WTC11 (cell line): ENCODE measurements around the gene KLF13.

ENCODE experiments used
- CTCF ChIP-seq: fragments of 200-600 bp; IDR thresholded peaks from 2 replicates; pipeline ENCODE4 v1.8.0; 2022; ENCODE audit warnings: antibody characterized with exemption
- E2F5 ChIP-seq: sonication (generic); formaldehyde crosslinking; IDR thresholded peaks from 2 replicates; pipeline ENCODE4 v1.8.1; 2022; ENCODE audit warnings: mild to moderate bottlenecking, moderate library complexity, missing genetic modification reagents
- FOXJ3 ChIP-seq: sonication (generic); formaldehyde crosslinking; IDR thresholded peaks from 2 replicates; pipeline ENCODE4 v1.9.0; 2021; ENCODE audit warnings: missing genetic modification reagents, mild to moderate bottlenecking, borderline replicate concordance
- GABPB1 ChIP-seq: sonication (generic); formaldehyde crosslinking; IDR thresholded peaks from 2 replicates; pipeline ENCODE4 v1.8.1; 2023; ENCODE audit warnings: mild to moderate bottlenecking, missing genetic modification reagents
- ZNF671 ChIP-seq: fragments of 250-450 bp; sonication (Bioruptor Pico); IDR thresholded peaks from 2 replicates; pipeline ENCODE4 v1.8.0; 2021; ENCODE audit warnings: mild to moderate bottlenecking

DNA sequence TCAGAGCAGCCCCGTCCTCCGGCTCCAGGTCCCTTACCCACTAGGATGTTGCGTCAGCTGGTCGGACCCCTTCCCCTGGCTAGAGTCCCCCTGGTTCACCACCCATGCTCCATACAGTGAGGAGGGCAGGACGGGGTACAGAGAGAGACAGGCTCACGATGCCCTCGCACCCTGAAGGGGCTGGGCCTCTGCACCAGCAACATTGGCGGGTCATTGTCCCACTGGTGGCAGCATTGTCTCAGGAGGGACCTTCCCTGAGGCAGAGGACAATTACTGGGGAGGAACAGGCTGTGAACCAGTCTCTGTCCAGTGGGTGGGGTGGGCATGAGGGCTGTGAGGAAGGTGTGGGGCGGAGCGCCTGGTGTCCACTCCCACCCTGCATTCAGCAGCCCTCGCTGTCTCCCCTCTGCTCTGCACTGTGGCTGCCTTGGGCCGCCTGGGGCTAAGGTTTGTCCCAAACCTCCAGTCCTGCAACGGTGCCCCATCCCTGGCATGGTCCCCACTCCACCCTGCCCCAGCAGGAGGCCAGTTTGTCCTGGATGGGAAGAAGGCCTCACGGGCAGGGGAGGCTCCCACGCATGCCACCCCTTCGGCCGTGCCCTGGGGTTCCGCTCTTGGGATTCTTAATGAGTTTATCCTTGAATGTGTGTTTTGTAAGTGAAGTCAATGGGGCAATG, 48.0 kb upstream of the KLF13 start:
- TF ChIP-seq GABPB1 (CRISPR knock-in tag) (no peak), FOXJ3 (CRISPR knock-in tag) (no peak), ZNF671 (CRISPR knock-in tag) (no peak), CTCF (no peak), E2F5 (CRISPR knock-in tag) (no peak)
